SW480 (cell line): ENCODE data around the gene KNL1.
"Not testable (repeated sequence)": the region's sequence is repeated elsewhere in the genome, so short reads cannot be mapped to it uniquely, and the experiment has no call there.

Source experiments
- DNase-seq: peaks from one replicate; pipeline ENCODE4 v3.0.0-alpha.2; 2016; ENCODE audit warnings: low spot score

KNL1 gene

GRCh38 chr15:40581796-40582195, 12.3 kb upstream of the KNL1 start:
- DNase-seq = not testable (repeated sequence)

- DNase-seq = peak; percentile 65
Observed at GRCh38 chr15:40582726-40583246, 11.3 kb upstream of the KNL1 start.

- no peak for DNase-seq
Observed at GRCh38 chr15:40584191-40584590, 9.9 kb upstream of the KNL1 start.

GRCh38 chr15:40590667-40591050, 3.4 kb upstream of the KNL1 start:
- no peak for DNase-seq

- no peak for DNase-seq
Observed at GRCh38 chr15:40591389-40591788, 2.7 kb upstream of the KNL1 start.

GRCh38 chr15:40593165-40593564, 884 bp upstream of the KNL1 start:
- DNase-seq = no peak

GRCh38 chr15:40594429-40594836, 384 bp downstream of the KNL1 start:
- peak; percentile 76 for DNase-seq

- DNase-seq = no peak
Observed at GRCh38 chr15:40595219-40595618, 1.2 kb downstream of the KNL1 start.

- DNase-seq = no peak
Observed at GRCh38 chr15:40595773-40596172, 1.7 kb downstream of the KNL1 start.

GRCh38 chr15:40597024-40597423, 3.0 kb downstream of the KNL1 start:
- DNase-seq = no peak

- no peak for DNase-seq
Observed at GRCh38 chr15:40598126-40598525, 4.1 kb downstream of the KNL1 start.

- no peak for DNase-seq
Observed at GRCh38 chr15:40598672-40599071, 4.6 kb downstream of the KNL1 start.

GRCh38 chr15:40600956-40601355, 6.9 kb downstream of the KNL1 start:
- no peak for DNase-seq

- DNase-seq = no peak
Observed at GRCh38 chr15:40603935-40604334, 9.9 kb downstream of the KNL1 start.

- no peak for DNase-seq
Observed at GRCh38 chr15:40613080-40613479, 19.0 kb downstream of the KNL1 start.

GRCh38 chr15:40618023-40618422, 24.0 kb downstream of the KNL1 start:
- no peak for DNase-seq

GRCh38 chr15:40618906-40619305, 24.9 kb downstream of the KNL1 start:
- DNase-seq = no peak

GRCh38 chr15:40623361-40623760, 29.3 kb downstream of the KNL1 start:
- DNase-seq = no peak

GRCh38 chr15:40630313-40630712, 36.3 kb downstream of the KNL1 start:
- no peak for DNase-seq

GRCh38 chr15:40633178-40633577, 39.1 kb downstream of the KNL1 start:
- peak; percentile 78 for DNase-seq

- no peak for DNase-seq
Observed at GRCh38 chr15:40637221-40637745, 43.2 kb downstream of the KNL1 start.

GRCh38 chr15:40639677-40640076, 45.6 kb downstream of the KNL1 start:
- no peak for DNase-seq

GRCh38 chr15:40647523-40647922, 53.5 kb downstream of the KNL1 start:
- DNase-seq = no peak

- DNase-seq = no peak
Observed at GRCh38 chr15:40650479-40650878, 56.4 kb downstream of the KNL1 start.

- no peak for DNase-seq
Observed at GRCh38 chr15:40660686-40661085, 66.6 kb downstream of the KNL1 start.
